Activated T-cell treated with anti-CD3 and anti-CD28 coated beads, Interleukin-2, amount 50 U/mL, for 1 hour (primary cell): ENCODE results near the gene DROSHA.
"Not testable (repeated sequence)": the region's sequence is repeated elsewhere in the genome, so short reads cannot be mapped to it uniquely, and the experiment has no call there.

Experiments
- DNase-seq: peaks from one replicate; pipeline ENCODE4 v3.0.0-alpha.2; 2020

Gene DROSHA

DNA sequence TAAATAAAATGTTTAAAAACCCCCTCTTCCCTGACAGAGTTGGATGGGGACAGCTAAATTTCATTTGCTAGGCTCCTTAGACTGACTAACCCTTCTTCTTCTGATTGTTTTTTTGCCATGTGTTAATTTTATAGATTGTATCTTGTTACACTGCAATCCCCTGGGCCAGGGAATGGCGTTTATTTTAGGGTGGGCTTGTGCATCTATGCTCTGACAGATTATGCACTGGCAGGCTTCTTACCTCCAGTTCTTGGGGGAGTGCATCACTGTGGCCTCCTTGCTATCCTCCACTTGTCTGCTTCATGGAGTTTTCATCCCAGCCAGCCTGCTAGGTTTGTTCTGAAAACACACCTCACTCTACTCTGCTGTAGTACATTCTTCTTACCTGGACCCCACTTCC lies 159.8 kb downstream of the DROSHA start:
- no peak for DNase-seq

DNA sequence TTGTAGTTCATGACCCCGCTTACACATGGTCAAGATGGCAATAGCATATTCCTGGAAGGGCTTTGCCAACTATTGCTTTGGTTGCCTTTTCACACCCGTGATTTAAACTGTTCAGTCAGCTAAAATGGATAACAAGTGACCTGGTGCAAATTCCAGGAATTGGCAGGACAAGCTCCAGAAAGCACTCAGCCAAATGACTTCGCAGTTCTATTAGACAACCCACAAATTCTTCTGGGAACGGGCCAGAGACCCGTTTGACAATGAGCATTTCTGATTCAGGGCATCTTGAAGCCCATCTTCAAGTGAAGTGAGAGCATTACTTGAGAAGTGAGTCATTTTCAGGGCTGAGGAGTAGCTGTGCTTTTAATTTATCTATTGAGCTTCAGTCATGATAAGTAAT lies 165.0 kb downstream of the DROSHA start:
- no peak for DNase-seq

DNA sequence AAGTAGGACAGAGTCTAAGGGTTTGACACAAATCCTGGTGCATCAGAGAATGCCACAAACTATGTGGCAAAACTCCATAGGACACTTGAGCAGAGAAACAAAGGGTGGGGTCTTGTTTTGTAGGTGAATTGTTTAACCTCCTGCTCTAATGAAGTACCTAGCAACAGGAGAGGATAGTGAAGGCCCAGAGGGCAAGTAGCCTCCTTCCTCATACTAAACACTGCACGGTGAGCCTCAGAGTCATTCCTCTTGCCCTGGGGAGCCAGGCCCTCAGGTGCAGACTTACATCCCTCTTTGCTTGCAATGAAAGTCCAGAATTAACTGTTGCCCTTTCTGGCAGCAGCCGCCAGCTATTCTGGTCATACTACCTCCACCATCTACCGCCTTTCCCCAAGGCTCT lies 166.1 kb downstream of the DROSHA start:
- no peak for DNase-seq

DNA sequence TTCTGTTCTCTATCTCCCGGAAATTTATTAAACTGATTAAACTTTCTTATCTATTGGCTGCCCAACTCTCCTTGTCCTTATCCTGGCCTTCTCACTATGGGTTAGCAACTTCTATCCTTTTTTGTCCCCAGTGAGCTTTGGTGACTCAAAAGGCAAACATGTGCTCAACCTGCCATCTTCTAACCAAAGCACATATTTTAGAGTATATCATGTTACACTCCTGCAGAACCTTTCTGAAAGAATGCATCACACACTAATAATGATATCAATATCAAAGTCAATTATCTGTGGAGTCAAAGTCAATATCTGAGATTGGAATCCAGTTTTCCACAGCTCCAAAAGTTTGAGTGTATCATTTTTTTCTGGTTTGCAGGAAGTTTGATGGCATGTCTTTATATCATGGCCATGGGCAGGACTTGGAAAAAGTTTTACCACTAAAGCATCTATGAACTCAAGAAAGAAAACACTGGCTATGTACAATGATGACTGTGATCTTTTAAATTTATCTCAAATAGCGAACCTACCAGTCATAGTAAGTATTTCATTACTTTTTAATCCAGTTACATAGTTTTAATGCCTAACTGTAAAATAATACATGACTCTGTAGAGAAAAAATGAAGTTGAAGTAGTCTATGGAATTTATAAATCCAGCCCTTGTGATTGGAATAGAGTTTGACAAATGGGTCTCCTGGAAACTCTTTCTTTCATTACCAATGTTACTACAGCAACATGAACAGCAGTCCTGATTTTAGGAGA lies 166.8 kb downstream of the DROSHA start:
- no peak for DNase-seq

DNA sequence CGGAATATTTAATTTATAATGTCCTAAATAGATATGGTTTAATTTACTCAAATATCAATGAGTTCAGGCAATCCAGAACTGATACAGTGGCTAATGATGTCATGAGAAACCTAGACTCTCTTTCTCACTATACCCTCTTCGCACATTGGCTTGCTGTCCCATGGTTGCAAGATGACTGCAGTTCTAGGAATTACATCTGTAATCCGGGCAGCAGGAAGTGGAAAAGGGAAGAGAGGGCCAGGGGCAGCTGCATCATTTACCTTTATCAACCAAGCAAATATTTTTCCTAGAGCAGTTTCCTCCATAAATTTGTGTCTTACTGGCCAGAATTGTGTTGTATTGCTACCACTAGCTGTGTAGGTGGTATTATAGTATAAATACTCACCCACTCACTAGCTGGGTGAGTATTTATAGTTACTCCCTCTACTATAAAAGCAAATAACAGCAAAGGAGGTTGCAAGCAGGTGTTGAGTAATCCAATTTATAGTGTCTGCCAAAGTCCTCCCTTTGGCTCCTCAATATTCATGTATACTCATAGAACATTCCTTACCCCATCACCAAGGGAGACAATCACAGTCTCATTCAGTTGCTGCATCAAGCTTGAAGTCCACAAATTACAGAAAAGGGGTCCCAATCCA lies 168.8 kb downstream of the DROSHA start:
- no peak for DNase-seq

DNA sequence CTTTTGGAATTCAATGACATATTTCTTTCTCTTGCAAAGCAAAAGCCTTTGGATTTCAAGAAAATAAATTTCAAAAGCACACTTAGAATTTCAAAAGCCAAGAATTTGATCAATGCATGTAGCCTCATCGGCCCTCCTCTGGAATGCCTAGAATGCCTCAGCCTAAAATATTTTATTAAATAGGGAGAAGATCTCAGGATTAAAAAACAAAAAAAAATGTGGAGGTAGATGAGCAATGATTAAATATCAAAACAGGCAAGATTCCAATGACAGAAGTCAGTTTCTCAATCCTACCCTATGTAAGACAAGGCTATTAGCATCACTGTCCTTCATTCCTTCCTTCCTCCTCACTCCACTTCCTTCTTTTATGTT lies 169.4 kb downstream of the DROSHA start:
- DNase-seq, result no peak

DNA sequence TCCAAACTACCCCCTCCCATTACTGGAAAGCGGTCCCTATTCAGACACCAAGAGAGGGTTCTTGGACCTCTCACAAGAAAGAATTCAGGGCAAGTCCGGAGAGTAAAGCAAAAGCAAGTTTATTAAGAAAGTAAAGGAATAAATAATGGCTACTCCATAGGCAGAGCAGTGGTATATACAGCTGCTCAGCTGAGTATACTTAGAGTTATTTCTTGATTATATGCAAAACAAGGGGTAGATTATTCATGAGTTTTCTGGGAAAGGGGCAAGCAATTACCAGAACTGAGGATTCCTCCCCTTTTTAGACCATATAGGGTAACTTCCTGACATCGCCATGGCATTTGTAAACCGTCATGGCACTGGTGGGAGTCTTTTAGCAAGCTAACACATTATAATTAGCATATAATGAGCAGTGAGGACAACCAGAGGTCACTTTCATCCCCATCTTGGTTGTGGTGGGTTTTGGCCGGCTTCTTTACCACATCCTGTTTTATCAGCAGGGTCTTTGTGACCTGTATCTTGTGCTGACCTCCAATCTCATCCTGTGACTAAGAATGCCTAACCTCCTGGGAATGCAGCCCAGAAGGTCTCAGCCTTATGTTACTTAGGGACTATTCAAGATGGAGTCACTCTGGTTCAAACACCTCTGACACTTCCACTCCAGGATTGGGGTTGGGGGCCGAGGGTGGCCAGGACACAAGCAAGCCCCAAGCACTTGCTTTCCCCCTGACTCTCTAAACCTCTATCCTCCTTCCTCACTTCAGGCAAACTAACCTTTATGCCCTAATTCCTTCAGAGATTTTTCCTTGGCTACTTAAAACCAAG lies 170.0 kb downstream of the DROSHA start:
- DNase-seq, result not testable (repeated sequence)

DNA sequence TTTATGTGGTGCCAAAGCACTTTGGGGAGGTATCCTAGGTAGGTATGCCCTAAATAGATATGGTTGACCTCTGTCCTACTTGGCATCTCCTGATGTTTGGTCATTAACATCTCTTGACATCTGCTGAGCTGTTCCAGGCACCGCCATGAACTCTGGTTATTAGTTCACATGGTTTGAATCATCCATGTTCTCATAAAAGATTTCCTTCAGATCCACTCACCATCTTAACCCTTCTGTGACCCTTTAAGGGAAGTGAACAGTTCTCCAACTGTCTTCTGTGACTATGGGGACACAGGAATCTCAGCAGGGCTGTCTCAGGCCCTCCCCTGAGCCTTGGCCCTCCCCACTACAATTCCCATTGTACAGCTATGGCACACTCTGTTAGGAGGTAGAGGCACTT lies 170.7 kb downstream of the DROSHA start:
- no peak for DNase-seq

DNA sequence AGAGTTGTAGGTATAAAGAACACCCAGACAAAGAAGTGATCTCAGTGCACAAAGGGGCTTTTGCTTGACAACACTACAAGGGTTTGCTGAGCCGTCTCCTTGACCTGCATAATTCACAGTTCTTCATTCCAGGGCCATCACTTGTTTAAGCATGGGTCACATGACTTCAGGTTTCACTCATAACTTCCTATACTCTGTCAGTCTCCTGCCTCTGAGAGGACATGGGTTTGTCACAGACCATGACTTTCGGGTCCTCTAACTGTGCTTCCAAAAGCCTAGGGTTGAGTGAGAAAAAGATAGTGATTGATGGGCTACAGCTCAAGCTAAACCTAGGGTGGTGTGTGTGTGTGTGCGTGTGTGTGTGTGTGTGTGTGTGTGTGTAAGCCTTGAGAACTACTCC lies 172.1 kb downstream of the DROSHA start:
- DNase-seq, result no peak

DNA sequence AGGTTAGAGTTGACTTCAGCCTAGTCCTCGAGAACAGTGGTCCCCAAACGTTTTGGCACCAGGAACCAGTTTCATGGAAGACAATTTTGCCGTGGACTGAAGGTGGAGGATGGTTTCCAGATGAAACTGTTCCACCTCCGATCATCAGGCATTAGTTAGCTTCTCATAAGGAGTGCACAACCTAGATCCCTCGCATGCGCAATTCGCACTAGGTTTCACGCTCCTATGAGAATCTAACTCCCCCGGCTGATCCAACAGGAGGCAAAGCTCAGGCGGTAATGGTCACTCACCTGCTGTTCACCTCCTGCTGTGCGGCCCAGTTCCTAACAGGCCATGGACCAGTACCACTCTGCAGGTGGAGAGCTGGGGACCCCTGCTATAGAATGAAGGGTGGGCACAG lies 174.9 kb downstream of the DROSHA start:
- no peak for DNase-seq

DNA sequence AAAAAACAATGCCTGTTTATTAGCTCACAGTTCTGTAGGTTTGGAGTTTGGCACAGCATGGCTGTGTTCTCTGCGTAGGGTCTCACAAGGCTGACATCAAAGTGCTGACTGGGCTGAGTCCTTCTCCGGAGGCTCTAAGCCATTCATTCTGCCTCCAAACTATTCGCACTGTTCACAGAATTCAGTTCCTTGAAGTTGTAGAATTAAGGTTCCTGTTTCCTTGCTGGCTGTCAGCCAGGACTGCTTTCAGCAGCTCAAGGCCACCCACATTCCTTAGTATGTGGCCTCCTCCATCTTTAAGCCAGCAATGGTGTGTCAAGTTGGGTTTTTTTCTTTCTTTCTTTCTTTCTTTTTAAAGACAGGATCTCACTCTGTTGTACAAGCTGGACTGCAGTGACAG lies 176.6 kb downstream of the DROSHA start:
- no peak for DNase-seq
